ENCODE measurements around the gene NKD2.
"Not testable (repeated sequence)": the region's sequence is repeated elsewhere in the genome, so short reads cannot be mapped to it uniquely, and the experiment has no call there.

NKD2 gene

DNA sequence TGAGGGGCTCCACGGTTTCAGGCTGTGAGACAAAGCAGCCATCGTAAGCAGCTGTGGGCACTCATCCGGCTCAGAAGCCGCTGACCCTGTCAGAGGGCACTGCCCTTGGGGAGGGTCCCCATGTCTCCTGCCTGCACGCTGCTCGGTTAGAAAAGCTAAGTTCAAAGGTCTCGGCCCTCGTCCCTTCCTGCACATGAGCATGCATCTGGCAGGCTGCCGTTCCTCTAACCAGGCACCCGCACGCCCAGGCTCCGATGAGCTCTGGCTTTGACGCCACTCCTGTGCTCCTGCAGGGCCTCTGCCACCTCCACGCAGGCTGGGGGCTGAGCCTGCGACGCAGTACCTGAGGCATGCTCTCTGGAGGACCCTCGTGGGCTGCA is 51.3 kb downstream of the NKD2 start:
- DNase-seq, result no peak
- in situ Hi-C loops (cut with HindIII; ENCODE audit: low pct_ligation_motif_present, low pct_unique_long_range_greater_than_20kb, low sequenced_read_pairs), result no loop called here

DNA sequence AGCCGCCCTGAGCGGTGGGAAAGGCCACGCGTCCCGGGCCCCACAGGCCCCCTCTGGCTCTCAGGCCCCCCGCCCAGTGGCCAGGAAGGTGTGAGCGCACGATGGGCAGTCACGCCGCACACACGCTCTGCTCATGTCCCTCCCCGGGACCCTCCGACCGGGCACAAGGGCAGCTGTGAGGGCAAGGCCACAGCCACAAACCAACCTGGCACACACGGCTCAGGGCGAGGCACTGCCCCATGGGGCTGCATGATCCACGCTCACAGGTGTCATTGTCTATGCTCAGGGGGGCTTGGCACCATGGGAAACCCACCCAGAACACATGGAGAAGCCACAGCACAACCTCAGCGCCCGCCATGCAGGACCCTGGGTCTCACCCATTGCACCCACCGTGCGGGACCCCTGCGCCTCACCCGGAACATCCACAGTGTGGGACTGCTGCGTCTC is 52.0 kb downstream of the NKD2 start:
- in situ Hi-C loops (cut with HindIII; ENCODE audit: low pct_ligation_motif_present, low pct_unique_long_range_greater_than_20kb, low sequenced_read_pairs), result no loop called here

DNA sequence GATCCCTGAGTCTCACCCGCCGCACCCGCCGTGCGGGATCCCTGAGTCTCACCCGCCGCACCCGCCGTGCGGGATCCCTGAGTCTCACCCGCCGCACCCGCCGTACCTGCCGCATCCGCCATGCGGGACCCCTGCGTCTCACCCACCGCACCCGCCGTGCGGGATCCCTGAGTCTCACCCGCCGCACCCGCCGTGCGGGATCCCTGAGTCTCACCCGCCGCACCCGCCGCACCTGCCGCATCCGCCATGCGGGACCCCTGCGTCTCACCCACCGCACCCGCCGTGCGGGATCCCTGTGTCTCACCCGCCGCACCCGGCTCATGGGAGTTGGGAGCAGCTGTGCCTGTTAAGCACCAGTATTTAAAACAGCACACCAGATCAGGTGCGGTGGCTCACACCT is 52.7 kb downstream of the NKD2 start:
- DNase-seq; in situ Hi-C loops (cut with HindIII; ENCODE audit: low pct_ligation_motif_present, low pct_unique_long_range_greater_than_20kb, low sequenced_read_pairs): not testable (repeated sequence)

More for the DNA sequence above, 52.0 kb downstream of the NKD2 start:
- DNase-seq, result no peak

DNA sequence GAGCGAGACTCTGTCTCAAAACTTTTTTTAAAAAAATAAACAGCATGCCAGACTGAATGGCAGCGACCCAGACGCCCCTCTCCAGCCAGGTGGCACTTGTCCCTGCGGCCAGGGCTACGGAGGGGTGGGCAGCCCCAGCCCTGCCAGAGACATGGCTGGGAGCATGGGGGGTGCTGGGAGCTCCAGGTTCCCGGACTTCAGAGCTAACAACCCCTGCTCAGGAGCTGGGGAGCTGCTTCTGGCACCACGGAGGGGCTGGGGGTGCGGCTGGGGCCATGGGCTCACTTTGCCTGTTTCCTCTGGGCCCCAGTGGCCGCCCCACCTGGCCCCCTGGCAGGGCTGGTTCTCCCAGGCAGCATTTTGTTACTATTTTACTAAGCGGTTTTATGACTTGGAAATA is 53.3 kb downstream of the NKD2 start:
- no peak for DNase-seq
- in situ Hi-C loops (cut with HindIII; ENCODE audit: low pct_ligation_motif_present, low pct_unique_long_range_greater_than_20kb, low sequenced_read_pairs), result no loop called here

DNA sequence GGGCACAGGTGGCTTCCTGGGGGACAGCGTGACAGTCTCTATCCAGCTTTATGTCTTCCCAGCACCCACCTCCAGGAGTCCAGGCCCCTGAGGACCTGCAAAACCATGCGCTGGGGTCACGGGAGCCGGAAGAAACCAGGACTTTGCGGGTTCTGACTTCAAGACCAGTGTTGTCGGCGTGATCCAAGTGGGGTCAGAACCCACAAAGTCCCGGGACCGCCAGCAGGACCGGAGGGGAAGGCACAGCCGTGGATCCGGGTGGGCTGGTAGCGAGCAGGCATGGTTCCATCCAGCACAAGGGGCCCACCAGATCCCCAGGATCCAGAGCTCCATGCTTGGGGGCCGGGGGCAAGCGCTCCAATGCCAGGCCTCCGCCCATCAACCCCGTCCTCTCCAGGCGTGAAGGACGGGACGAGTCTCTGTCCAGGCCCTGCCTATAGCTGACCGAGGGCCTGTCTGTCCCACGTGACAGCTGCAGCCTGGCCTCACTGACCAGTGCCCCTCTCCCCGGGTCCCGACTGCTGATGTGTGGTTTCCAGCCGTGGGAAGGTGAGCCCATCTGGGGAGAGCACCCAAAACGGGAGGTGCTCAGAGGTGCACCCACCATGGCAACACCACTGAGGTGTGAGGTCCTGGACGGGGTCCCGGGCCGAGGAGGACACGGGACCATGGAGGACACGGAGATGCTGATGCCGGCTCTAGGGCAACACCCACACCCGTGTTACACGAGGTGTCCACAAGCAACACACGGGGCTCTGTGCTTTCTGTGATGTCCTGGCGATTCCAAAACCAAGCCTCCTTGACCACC is 54.4 kb downstream of the NKD2 start:
- in situ Hi-C loops (cut with HindIII; ENCODE audit: low pct_ligation_motif_present, low pct_unique_long_range_greater_than_20kb, low sequenced_read_pairs), result no loop called here
- no peak for DNase-seq

DNA sequence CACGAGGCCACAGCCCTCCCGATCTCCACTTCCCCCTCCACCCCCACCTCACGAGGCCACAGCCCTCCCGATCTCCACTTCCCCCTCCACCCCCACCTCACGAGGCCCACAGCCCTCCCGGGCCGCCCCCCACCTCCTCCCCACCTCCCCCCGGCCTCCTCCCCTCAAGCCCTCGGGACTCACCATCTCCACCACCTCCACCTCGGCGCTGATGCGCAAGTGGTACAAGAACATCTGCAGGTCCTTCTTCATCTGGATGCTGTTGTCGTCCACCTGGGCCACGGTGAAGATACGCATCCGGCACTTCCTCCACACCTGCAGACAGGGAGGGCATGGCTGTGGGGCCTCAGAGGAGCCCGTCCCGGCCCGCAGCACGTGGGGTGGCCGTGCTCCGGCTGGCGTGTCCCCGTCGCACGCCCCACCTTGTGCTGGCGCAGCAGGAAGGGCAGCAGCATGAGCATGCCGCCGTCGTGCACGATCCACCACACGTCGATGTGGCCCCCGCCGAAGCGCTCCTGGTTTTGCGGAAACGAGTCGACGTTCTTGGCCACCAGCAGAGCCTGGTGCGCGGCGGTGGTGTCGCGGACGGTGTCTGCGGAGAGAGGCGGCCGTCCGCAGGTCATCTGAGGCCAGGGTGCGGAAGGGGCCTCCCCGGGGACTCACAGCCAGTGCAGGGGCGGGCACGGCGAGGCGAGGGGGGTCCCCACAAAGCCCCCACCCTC is 55.2 kb downstream of the NKD2 start:
- in situ Hi-C loops (cut with HindIII; ENCODE audit: low pct_ligation_motif_present, low pct_unique_long_range_greater_than_20kb, low sequenced_read_pairs), result no loop called here
- DNase-seq, result no peak

DNA sequence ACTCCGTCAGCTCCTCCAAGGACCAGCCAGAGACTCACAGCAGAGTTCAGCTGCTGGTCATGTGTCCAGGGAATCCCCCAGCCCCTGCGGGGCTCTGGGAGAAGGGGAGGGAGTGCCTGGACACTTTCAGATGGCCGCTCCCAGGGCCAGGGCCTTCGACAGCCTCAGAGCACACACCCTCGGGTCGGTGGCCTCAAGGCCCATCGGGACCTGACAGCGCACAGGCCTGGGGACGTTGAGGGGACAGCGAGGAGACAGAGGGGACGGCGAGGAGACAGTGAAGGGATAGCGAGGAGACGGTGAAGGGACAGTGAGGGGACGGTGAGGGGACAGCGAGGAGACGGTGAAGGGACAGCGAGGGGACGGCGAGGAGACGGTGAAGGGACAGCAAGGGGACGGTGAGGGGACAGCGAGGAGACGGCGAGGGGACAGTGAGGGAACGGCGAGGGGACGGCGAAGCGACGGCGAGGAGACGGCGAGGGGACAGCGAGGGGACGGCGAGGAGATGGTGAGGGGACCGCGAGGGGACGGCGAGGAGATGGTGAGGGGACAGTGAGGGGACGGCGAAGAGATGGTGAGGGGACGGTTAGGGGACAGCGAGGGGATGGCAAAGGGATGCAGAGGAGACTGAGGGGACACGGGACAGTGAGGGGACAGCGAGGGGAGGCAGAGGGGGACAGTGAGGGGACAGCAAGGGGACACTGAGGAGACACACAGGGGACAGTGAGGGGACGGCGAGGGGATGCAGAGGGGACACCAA is 56.0 kb downstream of the NKD2 start:
- DNase-seq, result no peak
- in situ Hi-C loops (cut with HindIII; ENCODE audit: low pct_ligation_motif_present, low pct_unique_long_range_greater_than_20kb, low sequenced_read_pairs), result no loop called here

DNA sequence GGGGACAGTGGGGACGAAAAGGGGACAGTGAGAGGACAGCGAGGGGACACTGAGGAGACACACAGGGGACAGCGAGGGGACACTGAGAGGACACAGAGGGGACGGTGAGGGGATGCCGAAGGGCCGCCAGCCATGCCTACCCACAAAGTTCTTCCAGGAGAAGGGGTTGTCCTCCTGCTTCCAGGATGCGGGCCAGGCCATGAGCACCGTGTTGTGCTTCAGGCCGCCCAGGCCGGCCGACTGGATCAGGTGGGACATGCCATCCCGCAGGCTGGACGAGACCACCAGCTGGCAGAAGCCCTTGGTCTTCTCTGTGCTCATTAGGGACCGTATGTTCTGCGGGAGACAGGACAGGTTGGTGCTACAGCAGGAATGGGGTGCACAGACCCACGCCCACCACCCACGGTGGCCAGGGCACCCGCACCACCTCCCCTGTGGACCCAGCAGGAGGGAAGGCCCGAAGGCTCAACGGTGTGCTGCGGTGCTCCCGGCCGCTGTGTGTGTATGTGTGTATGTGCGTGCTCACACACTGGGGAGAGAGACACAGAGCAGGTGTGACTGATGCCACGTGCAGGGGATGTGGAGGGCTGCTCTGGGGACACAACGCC is 56.6 kb downstream of the NKD2 start:
- DNase-seq, result no peak
- in situ Hi-C loops (cut with HindIII; ENCODE audit: low pct_ligation_motif_present, low pct_unique_long_range_greater_than_20kb, low sequenced_read_pairs), result no loop called here

DNA sequence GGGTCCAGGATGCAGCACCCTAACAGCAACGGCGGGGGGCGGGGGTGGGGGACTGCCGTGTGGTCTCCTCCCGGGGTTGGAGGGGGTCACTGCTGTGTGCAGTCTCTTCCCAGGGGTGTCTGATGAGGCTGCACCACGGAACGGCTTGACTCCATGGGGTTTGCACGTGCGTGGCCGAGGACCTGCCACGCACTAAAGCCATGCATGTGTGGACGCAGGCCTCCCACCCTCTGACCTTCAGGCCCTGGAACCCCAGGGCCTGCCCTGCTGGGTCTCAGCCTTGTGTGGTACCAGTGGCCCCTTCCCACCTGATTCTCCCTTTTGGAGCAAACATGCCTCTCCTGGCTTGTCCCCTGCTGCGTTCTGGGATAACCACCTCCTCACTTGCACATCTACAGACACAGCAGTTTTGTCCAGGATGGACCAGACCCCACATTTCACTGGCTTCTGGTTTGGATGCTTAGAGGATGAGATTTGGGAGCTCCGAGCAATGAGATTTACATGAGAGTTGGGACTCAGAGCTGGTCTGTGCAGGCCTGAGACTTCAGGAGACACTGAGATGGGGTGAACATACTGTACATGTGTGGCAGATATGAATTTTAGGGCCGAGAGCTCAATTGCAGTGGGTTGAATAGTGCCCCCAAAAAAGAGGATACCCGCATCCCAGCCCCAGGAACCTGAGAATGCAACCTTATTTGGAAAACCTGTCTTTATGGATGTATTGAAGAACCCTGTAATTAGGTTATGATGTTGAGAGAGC is 57.5 kb downstream of the NKD2 start:
- in situ Hi-C loops (cut with HindIII; ENCODE audit: low pct_ligation_motif_present, low pct_unique_long_range_greater_than_20kb, low sequenced_read_pairs), result no loop called here
- no peak for DNase-seq

DNA sequence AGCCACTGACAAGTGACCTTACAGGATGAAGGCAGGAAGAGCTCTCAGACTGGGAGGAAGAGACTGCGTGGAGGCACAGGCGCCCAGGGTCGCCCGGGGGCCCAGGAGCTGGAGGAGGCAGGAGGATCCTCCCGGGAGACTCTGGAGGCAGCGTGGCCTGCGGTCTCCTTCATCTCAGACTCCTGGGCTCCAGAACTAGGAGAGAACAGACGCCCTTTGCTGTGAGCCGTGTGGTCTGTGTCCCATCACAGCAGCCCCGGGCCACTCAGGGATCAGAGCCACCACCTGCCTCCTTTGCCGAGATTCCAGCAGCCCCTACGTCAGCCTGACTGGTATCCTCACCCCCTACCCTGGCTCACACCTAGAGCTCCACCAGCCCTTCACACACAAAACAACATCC is 58.1 kb downstream of the NKD2 start:
- no peak for DNase-seq
- in situ Hi-C loops (cut with HindIII; ENCODE audit: low pct_ligation_motif_present, low pct_unique_long_range_greater_than_20kb, low sequenced_read_pairs), result no loop called here

DNA sequence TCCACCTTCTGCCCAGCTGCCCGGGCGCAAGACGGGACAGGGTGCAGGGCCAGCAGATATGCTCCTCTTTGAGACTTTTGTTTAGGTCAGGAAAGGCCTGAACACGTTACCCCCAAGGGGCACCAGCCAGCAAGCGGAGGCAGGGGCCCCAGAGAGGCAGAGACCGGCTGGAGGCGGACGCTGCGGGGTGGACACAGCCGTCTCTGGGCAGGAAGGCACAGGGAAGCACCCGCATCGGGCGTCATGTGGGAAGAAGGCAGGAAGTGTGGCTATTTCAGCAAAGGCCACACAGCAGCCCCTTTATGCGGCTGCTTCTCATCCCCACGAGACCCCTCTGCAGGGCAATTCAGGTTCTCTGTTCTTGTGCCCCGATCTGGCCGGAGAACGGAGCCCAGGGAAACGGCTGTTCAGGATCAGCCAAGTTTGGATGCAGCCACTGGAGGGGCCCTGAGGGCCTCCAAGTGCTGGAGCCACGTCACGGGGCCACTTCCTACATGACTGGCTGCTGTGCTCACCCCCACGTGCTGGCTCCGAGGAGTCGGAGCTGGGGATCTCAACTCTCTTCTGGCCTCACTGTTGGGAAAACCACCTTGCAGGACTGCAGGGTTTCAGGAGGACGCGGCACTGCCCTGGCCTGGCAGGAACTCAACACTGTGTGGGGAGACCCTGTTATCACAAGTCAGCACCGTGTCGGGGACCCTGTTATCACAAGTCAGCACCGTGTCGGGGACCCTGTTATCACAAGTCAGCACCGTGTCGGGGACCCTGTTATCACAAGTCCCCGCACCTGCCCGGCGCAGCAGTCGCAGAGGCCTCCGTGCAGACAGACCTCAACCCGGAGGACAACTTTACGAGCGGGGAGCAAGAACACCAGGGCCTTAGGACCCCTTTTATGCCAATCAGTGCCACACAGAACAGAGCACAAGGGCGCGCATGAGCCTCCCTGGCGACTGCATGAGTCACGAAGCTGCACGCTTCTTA is 58.8 kb downstream of the NKD2 start:
- in situ Hi-C loops (cut with HindIII; ENCODE audit: low pct_ligation_motif_present, low pct_unique_long_range_greater_than_20kb, low sequenced_read_pairs), result no loop called here

DNA sequence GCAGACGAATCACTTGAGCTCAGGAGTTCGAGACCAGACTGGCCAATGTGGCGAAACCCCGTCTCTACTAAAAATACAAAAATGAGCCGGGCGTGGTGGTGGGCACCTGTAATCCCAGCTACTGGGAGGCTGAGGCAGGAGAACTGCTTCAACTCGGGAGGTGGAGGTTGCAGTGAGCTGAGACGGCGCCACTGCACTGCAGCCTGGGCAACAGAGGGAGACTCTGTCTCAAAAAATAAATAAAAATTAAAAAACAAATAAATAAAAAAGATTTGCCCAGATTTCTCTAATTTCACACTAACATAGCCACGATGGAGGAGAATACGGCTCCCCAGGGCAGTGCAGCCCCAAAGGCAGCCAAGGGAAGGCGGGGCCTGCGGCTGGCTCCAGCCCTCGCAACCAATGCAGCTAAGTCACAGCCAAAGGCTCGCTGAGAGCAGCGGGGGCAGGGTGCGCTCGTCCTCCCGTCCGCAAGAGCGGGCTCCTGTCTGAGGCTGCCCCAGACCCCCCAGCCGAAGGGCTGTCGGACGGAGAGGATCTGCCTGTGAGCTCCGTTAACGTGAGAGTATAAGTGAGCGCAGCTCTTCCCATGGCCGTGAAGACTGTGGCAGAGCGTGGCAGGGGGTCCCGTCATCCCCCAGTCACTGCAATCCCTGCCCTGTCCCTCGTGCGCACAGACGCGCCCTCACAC is 59.7 kb downstream of the NKD2 start:
- DNase-seq, result no peak
- in situ Hi-C loops (cut with HindIII; ENCODE audit: low pct_ligation_motif_present, low pct_unique_long_range_greater_than_20kb, low sequenced_read_pairs), result no loop called here

More for the DNA sequence above, 58.8 kb downstream of the NKD2 start:
- no peak for DNase-seq

DNA sequence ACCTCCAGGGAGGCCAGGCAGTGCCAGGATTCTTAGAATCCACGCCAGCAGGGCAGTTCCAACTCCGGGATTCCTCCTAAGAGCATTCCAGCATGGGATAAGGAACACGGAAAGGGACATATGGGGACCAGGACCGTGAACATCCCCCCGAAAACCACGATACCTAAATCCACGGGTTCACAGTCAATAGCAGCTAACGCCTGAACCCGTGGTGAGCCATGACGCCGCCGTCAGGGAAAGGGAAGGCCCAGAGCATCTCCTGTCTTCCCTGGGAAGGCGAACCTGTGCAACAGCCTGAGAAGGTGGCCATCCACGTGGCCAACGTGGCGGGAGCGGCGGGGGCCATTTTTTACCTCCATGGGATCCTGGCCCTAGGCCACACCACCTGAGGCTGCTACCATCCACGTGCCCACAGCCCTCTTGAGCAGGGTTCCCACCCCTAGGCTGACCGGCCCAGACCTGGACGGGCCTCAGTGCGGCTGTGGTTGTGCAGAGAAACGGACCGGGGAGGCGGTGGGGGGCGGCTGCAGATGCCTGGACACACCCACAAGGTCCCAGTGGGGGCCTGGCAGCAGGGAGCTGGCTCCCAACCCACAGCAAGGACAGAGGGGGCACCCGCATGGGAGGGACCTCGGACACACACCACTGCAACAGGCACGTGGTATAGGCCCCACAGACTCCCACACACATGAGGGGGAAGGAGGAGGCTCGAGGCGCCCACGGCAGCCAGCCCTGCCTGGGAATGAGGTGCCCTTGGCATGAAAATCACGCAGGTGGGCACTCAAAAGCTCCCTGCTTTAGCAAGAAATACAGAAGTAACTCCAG is 60.5 kb downstream of the NKD2 start:
- no peak for DNase-seq
- in situ Hi-C loops (cut with HindIII; ENCODE audit: low pct_ligation_motif_present, low pct_unique_long_range_greater_than_20kb, low sequenced_read_pairs), result no loop called here

DNA sequence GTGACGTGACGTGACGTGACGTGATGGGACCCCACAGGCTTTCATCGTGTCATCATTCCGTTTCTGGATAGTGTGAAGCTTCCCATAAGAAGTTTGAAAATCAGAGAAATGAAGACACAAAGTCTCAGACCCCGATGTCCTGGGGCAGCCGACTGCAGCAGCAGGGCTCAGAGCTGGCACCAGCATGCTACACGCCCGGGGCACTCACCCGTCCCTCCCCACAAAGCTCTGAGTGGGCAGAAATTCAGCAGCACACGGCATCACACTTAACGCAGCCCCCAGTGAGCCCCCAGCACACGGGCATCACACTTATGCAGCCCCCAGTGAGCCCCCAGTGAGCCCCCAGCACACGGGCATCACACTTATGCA is 61.1 kb downstream of the NKD2 start:
- DNase-seq, result no peak
- in situ Hi-C loops (cut with HindIII; ENCODE audit: low pct_ligation_motif_present, low pct_unique_long_range_greater_than_20kb, low sequenced_read_pairs), result no loop called here

DNA sequence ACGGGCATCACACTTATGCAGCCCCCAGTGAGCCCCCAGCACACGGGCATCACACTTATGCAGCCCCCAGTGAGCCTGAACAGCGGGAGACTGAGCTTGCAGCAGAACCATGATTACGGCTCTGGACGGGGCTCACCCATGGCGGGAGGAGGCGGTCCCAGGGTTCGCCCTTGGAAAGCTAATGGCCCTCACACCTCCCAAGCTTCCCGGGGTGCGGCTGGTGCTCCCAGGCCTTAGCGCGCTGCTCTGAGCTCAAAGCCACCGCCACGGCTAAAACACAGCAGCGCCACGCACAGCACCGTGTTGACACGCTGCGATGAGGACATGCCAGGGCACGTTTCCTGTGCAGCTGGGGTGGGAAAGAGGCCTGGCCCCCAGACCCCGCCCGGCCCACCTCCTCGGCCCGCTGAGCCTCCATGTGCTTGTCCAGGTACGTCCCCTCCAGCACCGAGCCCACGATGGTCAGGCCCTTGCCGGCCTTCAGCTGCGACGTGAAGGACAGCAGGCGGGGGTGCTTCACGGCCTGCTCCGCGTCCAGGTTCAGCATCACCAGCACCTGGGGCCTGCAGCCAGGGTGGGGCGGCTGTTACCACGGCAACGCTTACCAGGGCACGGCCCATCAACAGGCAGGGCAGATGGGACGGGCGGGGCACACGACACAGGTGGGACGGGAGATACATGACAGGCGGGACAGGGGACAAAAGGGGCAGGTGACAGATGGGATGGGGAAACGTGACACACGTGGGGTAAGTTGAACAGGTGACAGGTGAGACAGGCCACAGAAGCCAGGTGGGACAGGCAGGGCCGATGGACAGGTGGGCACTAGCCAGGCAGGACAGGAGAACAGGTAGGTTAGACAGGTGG is 64.9 kb downstream of the NKD2 start:
- DNase-seq, result no peak
- in situ Hi-C loops (cut with HindIII; ENCODE audit: low pct_ligation_motif_present, low pct_unique_long_range_greater_than_20kb, low sequenced_read_pairs), result no loop called here
